ENCODE results near the gene VENTX. TPM values are rescaled to one million over a fixed set of nuclear protein-coding genes. Genes with fewer than 3 reads are reported as not detected.

The VENTX gene
- total and polyA plus RNA-seq, 2 of the 4 experiments (the other 2 are of a cell fraction), result not detected

DNA sequence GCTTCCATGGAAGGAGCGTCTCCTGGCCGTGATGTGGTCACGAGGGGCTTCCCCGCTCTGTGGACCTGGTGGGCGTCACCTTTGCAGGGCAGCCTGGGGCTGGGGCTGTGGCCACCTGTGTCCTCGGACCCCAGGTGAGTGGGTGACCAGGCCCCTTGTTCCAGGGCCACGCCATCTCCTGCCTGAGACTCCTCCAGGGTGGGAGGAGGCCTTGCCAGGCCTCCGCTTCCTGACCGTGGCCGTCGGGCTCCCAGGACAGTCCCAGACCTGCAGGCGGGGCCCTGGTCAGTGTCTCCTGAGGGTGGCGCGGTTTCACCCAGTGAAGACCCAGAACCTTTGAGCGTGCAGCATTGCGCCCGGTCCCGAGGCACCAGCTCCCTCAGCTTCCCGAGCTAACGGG lies 28.0 kb upstream of the VENTX start:
- Histone ChIP-seq H4K20me1 (ENCODE audit: insufficient read depth, low read length) (no peaks in the 10 kb centered on the region), H3K4ac (ENCODE audit: low read depth, low read length) (no peak overlapping the region), H3K4me1 (ENCODE audit: control insufficient read depth, insufficient read depth, low read length) (no peaks in the 10 kb centered on the region), H3K23ac (ENCODE audit: low read depth, low read length) (no peak overlapping the region), H2AK5ac (ENCODE audit: low read depth, low read length) (no peak overlapping the region), H4K5ac (ENCODE audit: low read depth, low read length) (no peak overlapping the region), H3K14ac (replicated peaks; ENCODE audit: low read depth, low read length) (no peak overlapping the region), H3K9me3 (ENCODE audit: control insufficient read depth, insufficient read depth, low read length) (no peaks in the 10 kb centered on the region), H3K27me3 (ENCODE audit: control insufficient read depth, insufficient read depth, low read length) (no peaks in the 10 kb centered on the region), H2BK120ac (ENCODE audit: low read depth, low read length) (no peak overlapping the region), H3K27ac (ENCODE audit: insufficient read depth, low read length) (no peak overlapping the region), H3K4me3 (ENCODE audit: insufficient read depth, low read depth, low read length) (no peak overlapping the region), H3K9me1 (ENCODE audit: insufficient read depth, low read length) (no peaks in the 10 kb centered on the region), H4K91ac (ENCODE audit: insufficient read depth, low read depth, low read length) (no peak overlapping the region), H2BK15ac (ENCODE audit: low read depth, low read length) (no peak overlapping the region), H2AK9ac (replicated peaks; ENCODE audit: low read depth, low read length, poor library complexity) (no peak overlapping the region), H3K4me2 (ENCODE audit: low read depth, low read length) (no peak overlapping the region), H3K18ac (ENCODE audit: low read depth, low read length) (no peak overlapping the region), H3K79me1 (ENCODE audit: low read depth in 1 of 2, low read length in 2 of 2) (no peaks in the 10 kb centered on the region), H4K8ac (ENCODE audit: low read depth in 2 of 2, low read length in 2 of 2) (no peak overlapping the region), H3K9ac (ENCODE audit: low read depth, low read length) (no peak overlapping the region), H3K36me3 (ENCODE audit: control insufficient read depth, insufficient read depth, low read length) (no peaks in the 10 kb centered on the region), H3K56ac (ENCODE audit: extremely low read depth, insufficient read depth, low read length) (no peak overlapping the region), H2BK5ac (ENCODE audit: low read depth, low read length, poor library complexity, severe bottlenecking) (no peak overlapping the region), H2AFZ (replicated peaks; ENCODE audit: low read length, poor library complexity) (no peak overlapping the region), H2BK20ac (ENCODE audit: low read depth, low read length) (no peak overlapping the region)
- in situ Hi-C loops (cut with MboI; ENCODE audit: low sequenced_read_pairs) (no loop called here), intact Hi-C loops (cut with micrococcal nuclease) (no loop called here), dilution Hi-C loops (cut with HindIII; ENCODE audit: low sequenced_read_pairs, unreplicated experiment) (no loop called here)
- ChIA-PET CTCF (no interaction called here), POLR2A (ENCODE audit: unreplicated experiment) (no interaction called here)
- 96% methylated on average over 13 of the region's 20 CpGs; no CpG with 5 or more reads in 1 of the 2 experiments for WGBS, 2 experiments (ENCODE audit: extremely low coverage in 2 of 2, insufficient read length in 1 of 2)
- TF ChIP-seq MAFK (IDR thresholded peaks at IDR 0.05; ENCODE audit: low read depth, low read length) (no peak), NFE2L2 (IDR thresholded peaks at IDR 0.05; ENCODE audit: low read depth, low read length) (no peak), POLR2A (IDR thresholded peaks at IDR 0.05; ENCODE audit: low read depth, low read length) (no peak)
- DNase-seq (no peak), ATAC-seq (ENCODE audit: low read depth) (no peak)
- no TSS peak for BruUV-seq (replicated peaks)
